Measurements from ENCODE around the gene RBM15. TPM values are rescaled to one million over a fixed set of nuclear protein-coding genes. Genes with fewer than 3 reads are reported as not detected.

Gene RBM15
- total RNA-seq, 1 experiment from 2014 or later, result 66.1 TPM

DNA sequence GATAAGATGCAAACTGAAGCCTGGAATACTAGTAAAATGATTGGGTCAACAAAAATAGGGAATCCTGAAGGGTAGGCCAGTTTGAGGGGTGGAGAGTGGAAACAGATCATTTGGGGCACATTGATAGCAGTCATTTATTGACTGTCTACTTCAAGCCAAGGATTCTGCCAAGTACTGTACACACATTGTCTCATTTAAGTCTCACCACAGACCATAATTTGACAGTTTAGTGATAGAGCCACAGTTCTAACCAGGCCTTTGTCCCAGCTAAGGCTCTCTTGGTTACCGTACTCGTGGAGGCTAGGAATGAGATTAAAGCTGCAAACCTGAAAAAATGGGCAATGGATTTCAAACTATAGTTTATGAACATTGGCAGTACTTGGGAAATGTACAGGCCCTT is 11.2 kb downstream of the RBM15 start:
- H3K36me3 ChIP-seq, result peaks cover 68% of the 10 kb centered on the region
- DNase-seq, result no peak
- H3K4me1 ChIP-seq, result peaks cover 4% of the 10 kb centered on the region
- no peaks in the 10 kb centered on the region for H3K27me3 ChIP-seq
- H3K27ac ChIP-seq, result no peak overlapping the region
- H3K9me3 ChIP-seq (replicated peaks), result no peaks in the 10 kb centered on the region
- no peak overlapping the region for H3K4me3 ChIP-seq

DNA sequence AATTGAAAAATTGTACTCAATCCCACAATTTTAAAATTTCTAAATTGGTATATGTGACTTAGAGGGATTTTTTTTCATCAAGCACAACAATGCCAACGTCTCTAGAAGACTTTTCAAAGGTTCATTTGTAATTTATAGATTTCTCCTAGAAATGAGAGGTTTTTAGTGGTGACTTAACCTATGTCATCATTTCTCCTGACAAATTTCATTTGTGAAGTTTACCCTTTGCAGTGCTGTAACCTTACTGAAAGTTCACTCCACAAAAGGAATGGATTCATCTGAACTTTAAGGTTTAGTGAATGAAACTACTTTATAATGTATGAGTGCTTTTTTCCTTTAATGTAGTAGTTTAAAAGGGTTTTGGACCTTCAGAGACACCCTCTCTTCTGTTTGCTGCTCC is 16.1 kb downstream of the RBM15 start:
- no peak for DNase-seq
- H3K4me1 ChIP-seq, result no peaks in the 10 kb centered on the region; the same call in 1 of the 2 replicates
- no peak overlapping the region for H3K27ac ChIP-seq
- H3K36me3 ChIP-seq, result peaks cover 67% of the 10 kb centered on the region
- no peak overlapping the region for H3K4me3 ChIP-seq
- H3K27me3 ChIP-seq, result no peaks in the 10 kb centered on the region
- no peaks in the 10 kb centered on the region for H3K9me3 ChIP-seq (replicated peaks)

DNA sequence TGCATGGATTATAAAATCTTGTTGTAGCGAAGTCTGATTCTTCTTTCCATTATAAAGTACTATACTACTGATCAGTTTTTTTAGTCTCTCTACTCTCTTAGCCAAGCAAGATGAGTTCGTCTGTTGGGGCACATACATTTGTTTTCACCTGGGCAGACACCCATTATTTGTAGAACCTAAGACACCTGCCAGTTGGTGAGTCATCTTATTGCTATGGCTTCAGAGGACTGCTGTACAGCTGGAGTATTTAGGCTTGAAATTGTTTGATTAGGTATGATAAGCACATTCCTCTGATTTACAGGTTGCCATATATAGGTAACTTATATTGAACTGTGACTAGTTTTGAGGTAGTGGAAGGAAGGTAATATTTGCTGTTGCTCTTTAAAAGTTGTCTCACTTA is 17.2 kb downstream of the RBM15 start:
- peaks cover 68% of the 10 kb centered on the region for H3K36me3 ChIP-seq

DNA sequence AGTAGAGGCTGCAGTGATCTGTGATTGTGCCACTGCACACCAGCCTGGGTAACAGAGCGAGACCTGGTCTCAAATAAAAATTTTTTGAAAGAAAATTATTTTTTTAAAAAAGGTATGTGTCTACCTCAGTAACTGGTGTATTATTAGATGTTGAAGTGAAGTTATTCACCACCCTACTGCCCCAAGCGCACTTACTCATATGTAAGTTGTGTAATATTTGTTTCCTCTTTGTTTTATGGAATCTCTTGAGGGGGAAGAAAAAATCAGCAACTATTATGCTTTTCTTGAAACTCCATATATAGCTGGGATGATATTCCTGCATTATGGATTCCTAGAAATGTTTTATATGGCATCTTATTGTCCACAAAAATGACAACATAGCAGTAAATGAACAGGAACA is 21.3 kb downstream of the RBM15 start:
- H3K27me3 ChIP-seq, result no peaks in the 10 kb centered on the region
- no peaks in the 10 kb centered on the region for H3K9me3 ChIP-seq (replicated peaks)
- peaks cover 83% of the 10 kb centered on the region for H3K36me3 ChIP-seq
- H3K4me3 ChIP-seq, result no peak overlapping the region
- H3K4me1 ChIP-seq, result no peaks in the 10 kb centered on the region
- no peak overlapping the region for H3K27ac ChIP-seq
- DNase-seq, result no peak

More for the DNA sequence above, 17.2 kb downstream of the RBM15 start:
- H3K27ac ChIP-seq, result no peak overlapping the region
- DNase-seq, result no peak
- no peak overlapping the region for H3K4me3 ChIP-seq
- no peaks in the 10 kb centered on the region for H3K4me1 ChIP-seq
- no peaks in the 10 kb centered on the region for H3K9me3 ChIP-seq (replicated peaks)
- H3K27me3 ChIP-seq, result no peaks in the 10 kb centered on the region

DNA sequence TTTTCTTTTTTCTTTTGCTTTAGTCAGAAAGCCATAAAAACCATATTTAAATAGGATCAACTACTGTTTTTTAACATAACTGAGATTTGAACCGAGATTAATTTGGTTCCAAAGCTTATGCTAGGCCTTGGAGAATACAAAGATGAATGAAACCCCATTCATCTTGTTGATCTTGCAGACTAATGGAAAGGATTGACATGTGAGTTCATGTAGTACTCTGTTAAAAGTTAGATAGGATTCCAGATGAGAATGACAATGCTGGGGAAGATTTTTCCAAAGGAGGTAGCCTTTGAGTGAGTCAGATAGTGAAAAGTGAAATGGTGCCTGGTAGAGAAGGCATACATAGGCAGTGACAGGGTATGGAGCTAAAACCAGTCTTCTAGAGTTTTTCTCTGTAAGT is 22.7 kb downstream of the RBM15 start:
- Histone ChIP-seq H3K4me3 (no peak overlapping the region), H3K27ac (no peak overlapping the region), H3K9me3 (replicated peaks) (no peaks in the 10 kb centered on the region), H3K4me1 (no peaks in the 10 kb centered on the region), H3K27me3 (no peaks in the 10 kb centered on the region), H3K36me3 (peaks cover 77% of the 10 kb centered on the region)
- DNase-seq, result no peak

DNA sequence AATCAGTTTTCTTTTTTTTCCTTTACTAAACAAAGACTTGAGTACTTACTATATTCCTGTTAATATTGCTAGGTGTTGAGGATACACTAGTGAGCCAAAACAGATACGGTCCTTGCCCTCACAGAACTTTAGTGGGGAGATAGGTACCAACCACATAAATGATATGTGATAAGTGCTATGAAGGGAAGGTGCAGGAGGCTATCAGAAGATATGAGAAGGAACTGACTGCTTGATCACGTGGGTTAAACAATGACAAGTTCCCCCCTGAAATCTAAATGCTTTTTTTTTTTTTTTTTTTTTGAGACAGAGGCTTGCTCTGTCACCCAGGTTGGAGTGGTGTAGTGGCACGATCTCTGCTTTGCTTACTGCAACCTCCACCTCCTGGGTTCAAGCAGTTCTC is 25.0 kb downstream of the RBM15 start:
- H3K4me1 ChIP-seq, result no peaks in the 10 kb centered on the region
- no peak overlapping the region for H3K27ac ChIP-seq
- no peaks in the 10 kb centered on the region for H3K9me3 ChIP-seq (replicated peaks)
- H3K36me3 ChIP-seq, result peaks cover 61% of the 10 kb centered on the region
- no peak overlapping the region for H3K4me3 ChIP-seq
- no peaks in the 10 kb centered on the region for H3K27me3 ChIP-seq
- DNase-seq, result no peak

DNA sequence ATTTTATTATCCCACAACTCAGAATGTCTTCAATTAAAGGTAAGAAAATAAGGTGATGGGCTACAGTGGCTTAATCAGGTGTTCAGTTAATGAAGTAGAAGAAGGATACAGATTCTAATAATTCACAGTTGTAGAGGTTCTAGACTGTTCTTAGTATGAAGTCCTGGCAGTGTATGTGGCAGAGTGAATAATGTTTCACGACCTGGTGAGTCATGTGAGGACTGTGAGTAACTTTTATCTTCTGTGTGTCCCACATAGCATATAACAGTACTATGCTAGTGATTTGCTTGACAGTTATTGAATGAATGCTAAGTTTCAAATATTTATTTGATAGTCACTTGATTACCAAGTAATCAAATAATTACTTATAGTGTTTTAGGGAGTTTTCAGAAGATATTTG is 31.6 kb downstream of the RBM15 start:
- H3K4me1 ChIP-seq, result no peaks in the 10 kb centered on the region
- H3K27ac ChIP-seq, result no peak overlapping the region
- H3K27me3 ChIP-seq, result no peaks in the 10 kb centered on the region
- no peak for DNase-seq
- H3K9me3 ChIP-seq (replicated peaks), result no peaks in the 10 kb centered on the region
- H3K4me3 ChIP-seq, result no peak overlapping the region
- peaks cover 42% of the 10 kb centered on the region for H3K36me3 ChIP-seq

DNA sequence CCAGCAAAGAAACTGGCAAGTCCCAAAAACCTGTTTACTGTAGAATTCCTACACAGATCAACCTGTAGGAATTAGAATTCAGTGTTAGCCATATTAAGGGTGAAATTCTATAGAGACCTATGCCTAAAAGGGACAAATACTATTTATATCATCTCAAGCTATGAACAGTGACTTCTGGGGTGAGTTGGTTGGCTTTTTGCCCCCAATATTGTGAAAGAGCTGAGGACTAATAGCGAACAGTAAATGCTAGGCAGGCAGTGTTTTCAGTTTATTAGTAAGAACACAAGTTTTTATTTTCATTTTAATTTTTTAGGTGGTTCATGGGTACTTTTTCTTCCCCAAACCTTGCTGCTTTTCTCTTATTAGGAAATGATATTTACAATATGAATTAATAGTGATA is 36.3 kb downstream of the RBM15 start:
- H3K27ac ChIP-seq, result no peak overlapping the region
- no peak for DNase-seq
- H3K27me3 ChIP-seq, result no peaks in the 10 kb centered on the region
- H3K9me3 ChIP-seq (replicated peaks), result no peaks in the 10 kb centered on the region
- no peaks in the 10 kb centered on the region for H3K4me1 ChIP-seq
- no peak overlapping the region for H3K4me3 ChIP-seq
- H3K36me3 ChIP-seq, result peaks cover 58% of the 10 kb centered on the region

DNA sequence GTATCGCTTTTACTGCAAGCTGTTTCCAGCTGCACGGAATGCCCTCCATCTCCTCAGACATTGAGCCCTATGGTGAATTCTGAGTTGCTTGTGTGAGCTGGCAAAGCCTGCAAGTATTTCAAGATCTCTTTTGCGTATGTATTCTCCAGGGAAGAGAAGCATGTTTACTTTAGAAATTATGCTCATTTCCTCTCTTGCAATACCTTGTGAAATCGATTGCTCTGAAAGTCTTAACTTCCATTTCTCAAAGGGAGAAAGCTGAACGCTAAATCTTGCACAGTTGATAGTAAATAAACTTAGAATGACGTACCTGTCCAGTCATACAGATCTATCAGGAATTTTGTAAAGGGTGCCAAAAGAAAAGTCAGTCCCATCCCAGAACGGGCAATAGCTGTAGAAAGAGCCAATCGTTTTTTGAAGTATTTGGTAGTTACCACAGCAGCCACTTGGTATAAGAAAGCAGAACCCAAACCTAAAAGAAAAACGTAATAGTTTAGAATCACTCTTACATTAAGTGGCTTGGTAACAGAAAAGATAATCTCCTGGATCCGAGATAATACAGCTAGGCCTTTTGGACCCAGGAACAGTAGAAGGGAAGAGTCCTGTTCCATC is 41.6 kb downstream of the RBM15 start:
- no peak overlapping the region for H3K4me3 ChIP-seq
- no peaks in the 10 kb centered on the region for H3K9me3 ChIP-seq (replicated peaks)
- no peak for DNase-seq
- H3K4me1 ChIP-seq, result no peaks in the 10 kb centered on the region
- H3K36me3 ChIP-seq, result peaks cover 36% of the 10 kb centered on the region
- H3K27ac ChIP-seq, result no peak overlapping the region
- H3K27me3 ChIP-seq, result no peaks in the 10 kb centered on the region

DNA sequence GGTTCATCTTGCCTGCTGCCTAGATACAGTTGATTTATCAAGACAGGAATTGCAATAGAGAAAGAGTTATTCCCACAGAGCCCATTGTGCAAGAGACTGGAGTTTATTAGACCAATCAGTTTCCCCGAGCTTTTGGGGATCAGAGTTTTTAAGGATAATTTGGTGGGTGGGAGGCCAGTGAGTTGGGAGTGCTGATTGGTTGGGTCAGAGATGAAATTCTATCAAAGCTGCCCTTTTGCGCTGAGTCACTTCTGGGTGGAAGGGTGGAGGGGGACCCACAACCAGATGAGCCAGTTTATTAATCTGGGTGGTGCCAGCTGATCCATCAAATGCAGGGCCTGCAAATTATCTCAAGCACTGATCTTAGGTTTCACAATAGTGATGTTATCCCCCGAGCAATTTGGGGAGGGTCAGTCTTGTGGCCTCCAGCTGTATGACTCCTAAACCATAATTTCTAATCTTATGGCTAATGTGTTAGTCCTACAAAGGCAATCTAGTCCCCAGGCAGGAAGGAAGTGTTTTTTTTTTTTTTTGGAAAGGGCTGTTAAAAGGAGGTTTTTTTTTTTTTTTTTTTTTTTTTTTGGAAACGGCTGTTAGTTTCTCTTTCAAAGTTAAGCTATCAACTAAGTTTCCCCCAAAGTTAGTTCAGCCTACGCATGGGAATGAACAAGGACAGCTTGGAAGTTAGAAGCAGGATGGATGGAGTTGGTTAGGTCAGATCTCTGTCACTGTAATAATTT is 44.2 kb downstream of the RBM15 start:
- H3K36me3 ChIP-seq, result peaks cover 17% of the 10 kb centered on the region
- no peaks in the 10 kb centered on the region for H3K4me1 ChIP-seq
- no peak overlapping the region for H3K27ac ChIP-seq
- no peaks in the 10 kb centered on the region for H3K27me3 ChIP-seq
- DNase-seq, result no peak
- H3K9me3 ChIP-seq (replicated peaks), result no peaks in the 10 kb centered on the region
- H3K4me3 ChIP-seq, result no peak overlapping the region

DNA sequence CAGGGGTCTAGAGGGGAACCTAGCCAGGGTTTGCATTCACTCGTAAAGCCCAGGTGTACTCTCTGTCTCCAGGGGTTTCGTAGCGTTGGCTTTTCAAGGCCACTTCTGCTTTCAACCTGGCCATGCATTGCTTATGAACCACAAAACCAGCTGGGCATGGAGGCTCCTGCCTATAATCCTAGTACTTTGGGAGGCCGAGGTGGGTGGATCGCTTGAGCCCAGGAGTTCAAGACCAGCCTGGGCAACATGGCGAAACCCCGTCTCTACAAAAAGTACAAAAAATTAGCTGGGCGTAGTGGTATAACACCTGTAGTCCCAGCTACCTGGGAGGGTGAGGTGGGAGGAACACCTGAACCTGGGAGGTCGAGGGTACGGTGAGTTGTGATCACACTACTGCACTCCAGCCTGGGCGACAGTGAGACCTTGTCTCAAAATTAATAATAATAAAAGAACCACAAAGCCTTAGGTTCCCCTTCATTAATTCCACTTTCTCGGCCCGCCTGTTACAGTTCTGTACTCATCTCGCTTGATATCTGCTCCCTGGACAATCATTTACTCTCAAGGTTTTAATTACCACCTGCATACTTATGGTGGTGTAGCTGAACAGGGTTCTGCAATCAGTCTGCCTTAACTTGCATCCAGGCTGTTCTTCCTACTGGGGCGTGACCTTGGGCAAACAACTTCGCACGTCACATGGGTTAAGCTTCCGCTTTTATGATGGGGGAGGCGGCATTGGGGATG is 45.6 kb downstream of the RBM15 start:
- no peak for DNase-seq
- Histone ChIP-seq H3K27me3 (no peaks in the 10 kb centered on the region), H3K9me3 (replicated peaks) (no peaks in the 10 kb centered on the region), H3K36me3 (peaks cover 10% of the 10 kb centered on the region; the same call in 1 of the 2 replicates), H3K27ac (no peak overlapping the region), H3K4me3 (no peak overlapping the region), H3K4me1 (no peaks in the 10 kb centered on the region)

DNA sequence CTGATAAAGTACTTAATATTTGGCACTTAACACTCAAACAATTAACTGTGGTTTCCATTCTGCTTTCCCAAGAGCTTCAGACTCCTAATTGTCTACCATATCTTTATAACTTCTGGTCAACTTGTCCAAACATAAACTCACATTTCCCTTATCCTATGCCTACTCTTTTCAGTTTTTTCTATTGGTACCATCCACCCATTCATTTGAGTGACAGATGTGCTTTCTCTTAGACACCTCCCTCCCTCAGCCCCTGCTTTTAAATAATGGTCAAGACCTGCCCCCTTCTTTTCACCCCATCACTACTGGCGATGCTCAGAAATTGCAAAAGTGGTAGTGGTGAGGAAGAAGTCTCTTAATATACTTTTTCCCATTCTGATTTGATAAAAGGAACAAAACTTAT is 46.2 kb downstream of the RBM15 start:
- H3K4me1 ChIP-seq, result peaks cover 6% of the 10 kb centered on the region; the same call in 1 of the 2 replicates
- no peaks in the 10 kb centered on the region for H3K27me3 ChIP-seq
- no peaks in the 10 kb centered on the region for H3K9me3 ChIP-seq (replicated peaks)
- no peak for DNase-seq
- no peak overlapping the region for H3K4me3 ChIP-seq
- peaks cover 6% of the 10 kb centered on the region; the same call in 1 of the 2 replicates for H3K36me3 ChIP-seq
- no peak overlapping the region for H3K27ac ChIP-seq

DNA sequence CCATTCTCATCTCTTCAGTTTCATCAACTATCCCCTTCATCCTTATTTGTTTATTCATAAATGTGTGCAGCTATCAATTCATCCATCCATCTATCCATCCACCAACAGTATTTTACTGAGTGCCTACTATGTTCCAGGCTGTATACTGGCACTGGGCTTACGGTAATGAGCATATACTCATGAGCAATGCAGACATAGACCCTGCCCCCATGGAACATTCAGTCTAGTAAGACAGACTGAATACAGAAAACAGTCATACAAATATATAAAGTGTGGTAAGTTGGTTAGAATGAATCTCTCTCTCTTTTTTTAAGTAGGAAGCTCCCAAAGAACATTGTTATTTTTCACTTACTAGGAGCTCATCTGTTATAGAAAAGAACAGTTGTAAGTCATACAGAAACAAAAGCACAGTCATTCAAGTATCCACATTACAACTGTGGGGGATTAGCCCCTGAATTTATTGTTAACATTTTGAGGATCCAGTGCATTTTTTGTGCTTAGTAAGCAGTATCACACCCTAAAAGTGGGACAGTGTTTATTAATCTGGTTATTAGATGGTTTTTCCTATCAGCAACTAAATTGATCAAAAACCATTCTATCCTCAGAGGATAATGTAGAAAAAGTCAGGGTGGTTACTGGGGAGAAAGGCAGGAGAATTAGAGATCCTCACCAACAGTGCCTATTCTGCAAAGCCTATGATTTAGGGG is 48.0 kb downstream of the RBM15 start:
- Histone ChIP-seq H3K4me1 (peaks cover 10% of the 10 kb centered on the region; the same call in 1 of the 2 replicates), H3K36me3 (no peaks in the 10 kb centered on the region; the same call in 1 of the 2 replicates), H3K27ac (no peak overlapping the region), H3K4me3 (no peak overlapping the region), H3K9me3 (replicated peaks) (no peaks in the 10 kb centered on the region), H3K27me3 (no peaks in the 10 kb centered on the region)
- DNase-seq, result no peak

DNA sequence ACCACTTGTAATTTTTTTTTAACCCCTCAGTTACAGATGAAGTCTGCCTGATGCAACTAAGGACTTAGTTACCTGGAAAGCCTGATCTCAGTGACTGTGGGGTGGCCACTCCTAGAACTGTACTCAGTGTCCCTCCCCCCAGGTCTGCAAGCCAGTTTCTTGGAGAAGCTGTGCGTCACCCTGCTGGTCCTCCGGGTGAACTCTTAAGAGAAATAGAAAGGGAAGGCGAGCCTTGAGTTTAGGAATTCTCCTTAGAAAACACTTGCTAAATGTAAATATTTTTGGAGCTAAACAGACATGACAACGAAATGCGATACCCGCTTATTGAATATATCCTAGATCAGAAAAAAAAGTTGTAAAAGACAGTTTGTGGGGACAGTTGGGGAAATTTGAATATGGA is 50.9 kb downstream of the RBM15 start:
- Histone ChIP-seq H3K27me3 (no peaks in the 10 kb centered on the region), H3K9me3 (replicated peaks) (no peaks in the 10 kb centered on the region), H3K4me1 (peaks cover 10% of the 10 kb centered on the region; the same call in 1 of the 2 replicates), H3K4me3 (peak overlapping the region; percentile 39), H3K36me3 (peaks cover 2% of the 10 kb centered on the region; the same call in 1 of the 2 replicates), H3K27ac (peak overlapping the region; percentile 16; the same call in 1 of the 2 replicates)
- DNase-seq, result peak; percentile 5 to 13
